Liver (tissue), 9 donors: ENCODE data around the gene HLA-DOB. TPM values are rescaled to one million over a fixed set of nuclear protein-coding genes. Genes with fewer than 3 reads are reported as not detected.
A peak's percentile ranks its signal among the peaks of the same experiment; 100 is the strongest.

ENCODE experiments used
- DNase-seq: peaks from one replicate; pipeline ENCODE4 v3.0.0-alpha.2; 2017; ENCODE audit warnings: low spot score
- H3K27ac ChIP-seq, 2 donors: one replicate each; pipeline ENCODE4 v1.7.0; 2013; ENCODE audit warnings: inconsistent platforms in 2 of 2, low read length in 2 of 2, control low read depth in 1 of 2, low read depth in 1 of 2, mild to moderate bottlenecking in 1 of 2
- H3K27me3 ChIP-seq, 4 donors: one replicate each; pipeline versions ENCODE4 v1.6.1 to v1.7.0; 2013; ENCODE audit warnings: low read length in 3 of 4, inconsistent platforms in 1 of 4, mild to moderate bottlenecking in 1 of 4, moderate library complexity in 1 of 4; ENCODE audit not compliant: control insufficient read depth in 4 of 4, insufficient read depth in 4 of 4
- H3K36me3 ChIP-seq, 4 donors: one replicate each; pipeline versions ENCODE4 v1.6.1 to v1.7.0; 2013; ENCODE audit warnings: low read length in 3 of 4, mild to moderate bottlenecking in 3 of 4, low read depth in 1 of 4, moderate library complexity in 1 of 4; ENCODE audit not compliant: control insufficient read depth in 4 of 4, insufficient read depth in 3 of 4
- H3K4me1 ChIP-seq, 4 donors: one replicate each; pipeline versions ENCODE4 v1.6.1 to v1.7.0; 2013; ENCODE audit warnings: low read length in 3 of 4, mild to moderate bottlenecking in 3 of 4, moderate library complexity in 1 of 4; ENCODE audit not compliant: control insufficient read depth in 4 of 4, insufficient read depth in 4 of 4
- H3K4me3 ChIP-seq, 3 donors: one replicate each; pipeline versions ENCODE4 v1.6.1 to v1.7.0; 2013; ENCODE audit warnings: low read length in 3 of 3, control low read depth in 1 of 3, low read depth in 1 of 3, mild to moderate bottlenecking in 1 of 3
- H3K9ac ChIP-seq, 2 donors: one replicate each; pipeline ENCODE4 v1.7.0; 2013; ENCODE audit warnings: low read length in 2 of 2, mild to moderate bottlenecking in 2 of 2, moderate library complexity in 2 of 2, control low read depth in 1 of 2, low read depth in 1 of 2
- H3K9me3 ChIP-seq, 4 donors: one replicate each; pipeline versions ENCODE4 v1.6.1 to v1.7.0; 2013; ENCODE audit warnings: low read length in 3 of 4; ENCODE audit not compliant: control insufficient read depth in 4 of 4
- EGR1 ChIP-seq, 2 donors: IDR thresholded peaks; 2 replicates each; pipeline ENCODE4 v1.6.1; 2016 to 2018; ENCODE audit warnings: antibody characterized with exemption in 2 of 2, low read depth in 2 of 2
- FOXA1 ChIP-seq: IDR thresholded peaks from 2 replicates; pipeline ENCODE4 v1.6.1; 2016; ENCODE audit warnings: antibody characterized with exemption
- FOXA2 ChIP-seq: IDR thresholded peaks from 2 replicates; pipeline ENCODE4 v1.6.1; 2016; ENCODE audit warnings: antibody characterized with exemption
- GABPA ChIP-seq, 2 donors: IDR thresholded peaks in 1 of 2; conservative IDR thresholded peaks in 1 of 2; 2 replicates each; pipeline ENCODE4 v1.6.1; 2016; ENCODE audit warnings: antibody characterized with exemption in 2 of 2, mild to moderate bottlenecking in 1 of 2, moderate library complexity in 1 of 2
- HNF4A ChIP-seq, 2 donors: conservative IDR thresholded peaks; 2 replicates each; pipeline ENCODE4 v1.6.1; 2016; ENCODE audit warnings: antibody characterized with exemption in 2 of 2, mild to moderate bottlenecking in 2 of 2
- HNF4G ChIP-seq: IDR thresholded peaks from 2 replicates; pipeline ENCODE4 v1.6.1; 2016; ENCODE audit warnings: antibody characterized with exemption
- JUND ChIP-seq, 2 donors: IDR thresholded peaks; 2 replicates each; pipeline ENCODE4 v1.6.1; 2016; ENCODE audit warnings: antibody characterized with exemption in 2 of 2
- NR2F2 ChIP-seq: IDR thresholded peaks from 2 replicates; pipeline ENCODE4 v1.6.1; 2016; ENCODE audit warnings: antibody characterized with exemption
- RAD21 ChIP-seq, 2 donors: IDR thresholded peaks; 2 replicates each; pipeline ENCODE4 v1.6.1; 2016; ENCODE audit warnings: antibody characterized with exemption in 2 of 2, mild to moderate bottlenecking in 2 of 2
- REST ChIP-seq: IDR thresholded peaks from 2 replicates; pipeline ENCODE4 v1.6.1; 2016; ENCODE audit warnings: antibody characterized with exemption, mild to moderate bottlenecking
- RXRA ChIP-seq, 2 donors: IDR thresholded peaks; 2 replicates each; pipeline ENCODE4 v1.6.1; 2017 to 2018; ENCODE audit warnings: antibody characterized with exemption in 2 of 2, mild to moderate bottlenecking in 1 of 2
- SP1 ChIP-seq: IDR thresholded peaks from 2 replicates; pipeline ENCODE4 v1.6.1; 2018; ENCODE audit warnings: antibody characterized with exemption, mild to moderate bottlenecking
- YY1 ChIP-seq: IDR thresholded peaks from 2 replicates; pipeline ENCODE4 v1.6.1; 2016; ENCODE audit warnings: antibody characterized with exemption, mild to moderate bottlenecking
- WGBS: extraction: QIAGEN DNeasy Blood & Tissue Kit; methylation state at CpG from one replicate; pipeline ENCODE4 v1.1.7; 2013; 5-methylcytosine and 5-hydroxymethylcytosine counted together
- polyA plus RNA-seq, 2 donors: library from polyadenylated mRNA; stranded (reverse) in 1 of 2; unstranded in 1 of 2; fragments of 200-250 nt in 1 of 2; fragments of >200 nt in 1 of 2; fragmentation: Nextera tagmentation in 1 of 2; extraction: Ambion mirVana in 1 of 2; gene quantifications; one replicate each; pipeline versions ENCODE4 v1.2.1 to v1.2.3, GENCODE V29; 2013 to 2015
- total RNA-seq, 2 donors: library from RNA; depleted of rRNA; stranded (reverse); fragments of >200 nt; gene quantifications; one replicate each; pipeline ENCODE4 v1.2.3, GENCODE V29; 2014
- TF ChIP-seq, protein P1 (sequence below): fragments of 150-350 bp; IDR thresholded peaks from 2 replicates; pipeline ENCODE4 v1.5.1; 2017; ENCODE audit warnings: improper control_type of control experiment, low read depth, low read length; ENCODE audit not compliant: missing input control
- TF ChIP-seq, protein P2 (sequence below): IDR thresholded peaks from 2 replicates; pipeline ENCODE4 v1.6.1; 2016; ENCODE audit warnings: antibody characterized with exemption
- TF ChIP-seq, protein P3 (sequence below): IDR thresholded peaks from 2 replicates; pipeline ENCODE4 v1.6.1; 2016; ENCODE audit warnings: antibody characterized with exemption
- donor health status: healthy.
- donor health status: healthy.
- donor health status: healthy.
- donor health status: healthy.
- donor health status: healthy.

HLA-DOB gene
- total and polyA plus RNA-seq, 4 donors, result 0.16 to 0.67 (median 0.25) TPM; not detected in 1

GRCh38 chr6:32843979-32844838 lies 27.4 kb upstream of the HLA-DOB start, which contains the start of gene PSMB8 (continued):
- TF ChIP-seq REST (peak; percentile 70), FOXA2 (no peak), HNF4A (conservative IDR thresholded peaks at IDR 0.05) (peak; percentile 8 to 26)

GRCh38 chr6:32843331-32843978 lies 26.7 kb upstream of the HLA-DOB start:
- peaks cover 2 to 29% (median 18%) of the 10 kb centered on the region in 4 donors for H3K36me3 ChIP-seq
- H3K4me1 ChIP-seq, result peaks cover 6 to 49% (median 23%) of the 10 kb centered on the region in 4 donors

GRCh38 chr6:32842690-32843089 lies 25.9 kb upstream of the HLA-DOB start:
- no peaks in the 10 kb centered on the region for H3K27me3 ChIP-seq
- peak overlapping the region in 2 of 3 donors; percentile 75 to 91 for H3K4me3 ChIP-seq
- 81% methylated on average over 8 of the region's 8 CpGs for WGBS
- no peak for DNase-seq
- TF ChIP-seq GABPA (IDR thresholded peaks at IDR 0.05 in 1 of 2, conservative IDR thresholded peaks at IDR 0.05 in 1 of 2), result no peak
- TF ChIP-seq SP1, result no peak
- no peak for TF ChIP-seq FOXA1
- TF ChIP-seq, protein P1, sequence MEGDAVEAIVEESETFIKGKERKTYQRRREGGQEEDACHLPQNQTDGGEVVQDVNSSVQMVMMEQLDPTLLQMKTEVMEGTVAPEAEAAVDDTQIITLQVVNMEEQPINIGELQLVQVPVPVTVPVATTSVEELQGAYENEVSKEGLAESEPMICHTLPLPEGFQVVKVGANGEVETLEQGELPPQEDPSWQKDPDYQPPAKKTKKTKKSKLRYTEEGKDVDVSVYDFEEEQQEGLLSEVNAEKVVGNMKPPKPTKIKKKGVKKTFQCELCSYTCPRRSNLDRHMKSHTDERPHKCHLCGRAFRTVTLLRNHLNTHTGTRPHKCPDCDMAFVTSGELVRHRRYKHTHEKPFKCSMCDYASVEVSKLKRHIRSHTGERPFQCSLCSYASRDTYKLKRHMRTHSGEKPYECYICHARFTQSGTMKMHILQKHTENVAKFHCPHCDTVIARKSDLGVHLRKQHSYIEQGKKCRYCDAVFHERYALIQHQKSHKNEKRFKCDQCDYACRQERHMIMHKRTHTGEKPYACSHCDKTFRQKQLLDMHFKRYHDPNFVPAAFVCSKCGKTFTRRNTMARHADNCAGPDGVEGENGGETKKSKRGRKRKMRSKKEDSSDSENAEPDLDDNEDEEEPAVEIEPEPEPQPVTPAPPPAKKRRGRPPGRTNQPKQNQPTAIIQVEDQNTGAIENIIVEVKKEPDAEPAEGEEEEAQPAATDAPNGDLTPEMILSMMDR, result no peak
- no peak for TF ChIP-seq HNF4G
- TF ChIP-seq, protein P2, sequence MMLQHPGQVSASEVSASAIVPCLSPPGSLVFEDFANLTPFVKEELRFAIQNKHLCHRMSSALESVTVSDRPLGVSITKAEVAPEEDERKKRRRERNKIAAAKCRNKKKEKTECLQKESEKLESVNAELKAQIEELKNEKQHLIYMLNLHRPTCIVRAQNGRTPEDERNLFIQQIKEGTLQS, result no peak
- no peak for TF ChIP-seq RAD21 (IDR thresholded peaks at IDR 0.05)
- TF ChIP-seq YY1, result no peak
- no peak for TF ChIP-seq REST
- TF ChIP-seq, protein P3, sequence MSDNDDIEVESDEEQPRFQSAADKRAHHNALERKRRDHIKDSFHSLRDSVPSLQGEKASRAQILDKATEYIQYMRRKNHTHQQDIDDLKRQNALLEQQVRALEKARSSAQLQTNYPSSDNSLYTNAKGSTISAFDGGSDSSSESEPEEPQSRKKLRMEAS, result no peak
- TF ChIP-seq EGR1 (IDR thresholded peaks at IDR 0.05; ENCODE audit: low read depth in 2 of 2), result no peak
- TF ChIP-seq NR2F2, result no peak
- no peak for TF ChIP-seq RXRA (IDR thresholded peaks at IDR 0.05)
- TF ChIP-seq JUND (IDR thresholded peaks at IDR 0.05), result no peak
- no peaks in the 10 kb centered on the region for H3K9me3 ChIP-seq
- peaks cover 9 to 52% (median 27%) of the 10 kb centered on the region in 4 donors for H3K4me1 ChIP-seq
- H3K36me3 ChIP-seq, result peaks cover 2 to 21% (median 11%) of the 10 kb centered on the region in 4 donors
- peak overlapping the region in 1 of 2 donors; percentile 94 for H3K27ac ChIP-seq
- H3K9ac ChIP-seq, result peak overlapping the region in 1 of 2 donors; percentile 94

More at GRCh38 chr6:32843331-32843978, 26.7 kb upstream of the HLA-DOB start:
- Histone ChIP-seq H3K27me3 (no peaks in the 10 kb centered on the region), H3K27ac (peak overlapping the region; percentile 94 to 98), H3K9me3 (no peaks in the 10 kb centered on the region), H3K9ac (peak overlapping the region; percentile 41 to 94), H3K4me3 (peak overlapping the region; percentile 75 to 91 (median 87))
- DNase-seq, result no peak
- WGBS, result 3% methylated on average over 28 of the region's 28 CpGs
- TF ChIP-seq SP1, result no peak
- peak; percentile 5 for TF ChIP-seq FOXA1
- TF ChIP-seq, protein P3, result no peak
